HepG2 (cell line): ENCODE measurements around the gene VSIG2. TPM values are rescaled to one million over a fixed set of nuclear protein-coding genes. Genes with fewer than 3 reads are reported as not detected.

Experiments
- KAT8 ChIP-seq: IDR thresholded peaks from 2 replicates; pipeline ENCODE4 v1.6.1; 2016; ENCODE audit warnings: missing genetic modification reagents, missing compliant biosample characterization
- PHF8 ChIP-seq: sonication (generic); formaldehyde crosslinking; IDR thresholded peaks from 2 replicates; pipeline ENCODE4 v1.5.0; 2020; ENCODE audit warnings: missing genetic modification reagents
- RNF2 ChIP-seq: fragments of 450-650 bp; conservative IDR thresholded peaks from 2 replicates; pipeline ENCODE4 v1.6.1; 2016; ENCODE audit warnings: low read depth
- TCF7 ChIP-seq: sonication (generic); IDR thresholded peaks from 2 replicates; pipeline ENCODE4 v1.6.1; 2016; ENCODE audit warnings: antibody characterized with exemption, low read depth
- ZFX ChIP-seq: sonication (generic); formaldehyde crosslinking; IDR thresholded peaks from 2 replicates; pipeline ENCODE4 v1.4.0; 2020; ENCODE audit warnings: mild to moderate bottlenecking, low read depth, missing genetic modification reagents, moderate library complexity
- ZNF446 ChIP-seq: sonication (generic); formaldehyde crosslinking; IDR thresholded peaks from 2 replicates; pipeline ENCODE4 v1.5.0; 2020; ENCODE audit warnings: mild to moderate bottlenecking, missing genetic modification reagents
- ZNF549 ChIP-seq: sonication (generic); formaldehyde crosslinking; IDR thresholded peaks from 2 replicates; pipeline ENCODE4 v1.5.0; 2020; ENCODE audit warnings: missing genetic modification reagents
- ZNF614 ChIP-seq: IDR thresholded peaks from 2 replicates; pipeline ENCODE4 v1.6.1; 2018; ENCODE audit warnings: missing biosample characterization, missing genetic modification reagents, inconsistent platforms, borderline replicate concordance
- ZNF772 ChIP-seq: sonication (generic); formaldehyde crosslinking; IDR thresholded peaks from 2 replicates; pipeline ENCODE4 v1.5.0; 2020; ENCODE audit warnings: mild to moderate bottlenecking, missing genetic modification reagents
- ZNF776 ChIP-seq: sonication (generic); formaldehyde crosslinking; IDR thresholded peaks from 2 replicates; pipeline ENCODE4 v1.4.0; 2020; ENCODE audit warnings: mild to moderate bottlenecking, missing genetic modification reagents
- ZNF790 ChIP-seq: sonication (generic); formaldehyde crosslinking; IDR thresholded peaks from 2 replicates; pipeline ENCODE4 v1.8.0; 2022; ENCODE audit warnings: missing genetic modification reagents, mild to moderate bottlenecking, borderline replicate concordance
- polyA plus RNA-seq, 8 experiments: library from polyadenylated mRNA; depleted of rRNA in 3 of 8; stranded (reverse) in 7 of 8; unstranded in 1 of 8; fragments of >200 nt; fragmentation: Illumina TruSeq in 4 of 8; extraction: Trizol in 4 of 8; gene quantifications; 2 replicates each; pipeline versions ENCODE4 v1.2.1 to v1.2.3, GENCODE V29; 2011 to 2016; ENCODE audit warnings: low read depth in 4 of 8, missing spikeins in 1 of 8, mixed read lengths in 1 of 8; ENCODE audit not compliant: insufficient read depth in 1 of 8
- total RNA-seq, 5 experiments: library from RNA; depleted of rRNA; stranded (reverse); fragments of >200 nt; fragmentation: Illumina TruSeq; extraction: Trizol; gene quantifications; 2 replicates each; pipeline ENCODE4 v1.2.3, GENCODE V29; 2016; ENCODE audit warnings: low read depth in 1 of 5
- TF ChIP-seq, protein P1 (sequence below): sonication (generic); formaldehyde crosslinking; IDR thresholded peaks from 2 replicates; pipeline ENCODE4 v1.4.0; 2020; ENCODE audit warnings: missing genetic modification reagents, borderline replicate concordance
- TF ChIP-seq, protein P2 (sequence below): sonication (generic); formaldehyde crosslinking; IDR thresholded peaks from 2 replicates; pipeline ENCODE4 v1.4.0; 2020; ENCODE audit warnings: mild to moderate bottlenecking, missing genetic modification reagents
- TF ChIP-seq, protein P3 (sequence below): sonication (generic); formaldehyde crosslinking; conservative IDR thresholded peaks from 2 replicates; pipeline ENCODE4 v1.4.0; 2020; ENCODE audit warnings: missing genetic modification reagents
- TF ChIP-seq, protein P4 (sequence below): sonication (generic); formaldehyde crosslinking; IDR thresholded peaks from 2 replicates; pipeline ENCODE4 v1.8.0; 2022; ENCODE audit warnings: missing genetic modification reagents, mild to moderate bottlenecking, moderate library complexity, borderline replicate concordance

VSIG2 gene
- total and polyA plus RNA-seq, 2 of the 13 experiments (the other 11 are each of a cell fraction or from before 2014, with no cell fraction given) = 0.80 to 2.7 TPM

DNA sequence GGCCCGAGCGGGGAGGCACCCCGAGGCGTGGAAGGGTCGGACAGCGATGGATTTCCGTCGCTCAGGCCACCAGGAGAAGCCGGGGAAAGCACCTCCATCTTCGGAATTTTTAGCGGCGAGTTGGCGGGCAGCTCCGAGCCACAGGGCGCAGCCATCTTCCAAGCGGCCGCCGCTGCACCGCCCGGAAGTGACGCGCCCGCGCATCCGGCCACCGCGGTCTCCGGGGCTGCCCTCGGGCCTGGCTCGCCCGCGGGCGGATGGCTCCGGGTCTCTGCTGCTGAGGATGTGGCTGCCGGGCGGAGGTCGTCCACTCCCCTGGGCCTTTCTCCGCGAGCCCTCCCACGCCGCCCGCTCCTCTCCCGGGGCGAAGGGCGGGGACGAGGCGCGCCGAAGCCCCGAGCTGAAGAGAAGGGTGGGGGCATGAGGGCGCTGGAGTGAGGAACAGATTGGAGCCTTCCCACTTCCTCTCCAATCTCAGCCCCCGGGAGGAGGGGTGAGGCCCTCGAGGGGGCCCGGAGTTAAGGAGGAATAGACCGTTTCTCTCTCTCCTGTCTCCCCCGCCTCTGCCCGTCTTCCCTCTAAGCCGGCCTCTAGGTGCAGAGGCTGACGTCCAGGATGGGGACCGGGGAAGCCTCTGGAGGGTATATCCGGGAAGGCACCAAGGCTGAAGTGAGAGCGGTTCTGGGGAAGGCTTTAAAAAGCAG is 48.3 kb upstream of the VSIG2 start, which contains the start of gene MSANTD2 (continued):
- TF ChIP-seq ZFX = peak; percentile 98
- TF ChIP-seq PHF8 (CRISPR knock-in tag) = peak; percentile 99
- peak; percentile 62; the same call in 1 of the 2 replicates for TF ChIP-seq ZNF790 (CRISPR knock-in tag)
- TF ChIP-seq, protein P1, sequence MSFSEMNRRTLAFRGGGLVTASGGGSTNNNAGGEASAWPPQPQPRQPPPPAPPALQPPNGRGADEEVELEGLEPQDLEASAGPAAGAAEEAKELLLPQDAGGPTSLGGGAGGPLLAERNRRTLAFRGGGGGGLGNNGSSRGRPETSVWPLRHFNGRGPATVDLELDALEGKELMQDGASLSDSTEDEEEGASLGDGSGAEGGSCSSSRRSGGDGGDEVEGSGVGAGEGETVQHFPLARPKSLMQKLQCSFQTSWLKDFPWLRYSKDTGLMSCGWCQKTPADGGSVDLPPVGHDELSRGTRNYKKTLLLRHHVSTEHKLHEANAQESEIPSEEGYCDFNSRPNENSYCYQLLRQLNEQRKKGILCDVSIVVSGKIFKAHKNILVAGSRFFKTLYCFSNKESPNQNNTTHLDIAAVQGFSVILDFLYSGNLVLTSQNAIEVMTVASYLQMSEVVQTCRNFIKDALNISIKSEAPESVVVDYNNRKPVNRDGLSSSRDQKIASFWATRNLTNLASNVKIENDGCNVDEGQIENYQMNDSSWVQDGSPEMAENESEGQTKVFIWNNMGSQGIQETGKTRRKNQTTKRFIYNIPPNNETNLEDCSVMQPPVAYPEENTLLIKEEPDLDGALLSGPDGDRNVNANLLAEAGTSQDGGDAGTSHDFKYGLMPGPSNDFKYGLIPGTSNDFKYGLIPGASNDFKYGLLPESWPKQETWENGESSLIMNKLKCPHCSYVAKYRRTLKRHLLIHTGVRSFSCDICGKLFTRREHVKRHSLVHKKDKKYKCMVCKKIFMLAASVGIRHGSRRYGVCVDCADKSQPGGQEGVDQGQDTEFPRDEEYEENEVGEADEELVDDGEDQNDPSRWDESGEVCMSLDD (CRISPR knock-in tag) = no peak; the same call in 1 of the 2 replicates
- no peak for TF ChIP-seq ZNF614 (CRISPR knock-in tag)
- TF ChIP-seq KAT8 = peak; percentile 91
- TF ChIP-seq ZNF446 (CRISPR knock-in tag) = no peak
- TF ChIP-seq, protein P2, sequence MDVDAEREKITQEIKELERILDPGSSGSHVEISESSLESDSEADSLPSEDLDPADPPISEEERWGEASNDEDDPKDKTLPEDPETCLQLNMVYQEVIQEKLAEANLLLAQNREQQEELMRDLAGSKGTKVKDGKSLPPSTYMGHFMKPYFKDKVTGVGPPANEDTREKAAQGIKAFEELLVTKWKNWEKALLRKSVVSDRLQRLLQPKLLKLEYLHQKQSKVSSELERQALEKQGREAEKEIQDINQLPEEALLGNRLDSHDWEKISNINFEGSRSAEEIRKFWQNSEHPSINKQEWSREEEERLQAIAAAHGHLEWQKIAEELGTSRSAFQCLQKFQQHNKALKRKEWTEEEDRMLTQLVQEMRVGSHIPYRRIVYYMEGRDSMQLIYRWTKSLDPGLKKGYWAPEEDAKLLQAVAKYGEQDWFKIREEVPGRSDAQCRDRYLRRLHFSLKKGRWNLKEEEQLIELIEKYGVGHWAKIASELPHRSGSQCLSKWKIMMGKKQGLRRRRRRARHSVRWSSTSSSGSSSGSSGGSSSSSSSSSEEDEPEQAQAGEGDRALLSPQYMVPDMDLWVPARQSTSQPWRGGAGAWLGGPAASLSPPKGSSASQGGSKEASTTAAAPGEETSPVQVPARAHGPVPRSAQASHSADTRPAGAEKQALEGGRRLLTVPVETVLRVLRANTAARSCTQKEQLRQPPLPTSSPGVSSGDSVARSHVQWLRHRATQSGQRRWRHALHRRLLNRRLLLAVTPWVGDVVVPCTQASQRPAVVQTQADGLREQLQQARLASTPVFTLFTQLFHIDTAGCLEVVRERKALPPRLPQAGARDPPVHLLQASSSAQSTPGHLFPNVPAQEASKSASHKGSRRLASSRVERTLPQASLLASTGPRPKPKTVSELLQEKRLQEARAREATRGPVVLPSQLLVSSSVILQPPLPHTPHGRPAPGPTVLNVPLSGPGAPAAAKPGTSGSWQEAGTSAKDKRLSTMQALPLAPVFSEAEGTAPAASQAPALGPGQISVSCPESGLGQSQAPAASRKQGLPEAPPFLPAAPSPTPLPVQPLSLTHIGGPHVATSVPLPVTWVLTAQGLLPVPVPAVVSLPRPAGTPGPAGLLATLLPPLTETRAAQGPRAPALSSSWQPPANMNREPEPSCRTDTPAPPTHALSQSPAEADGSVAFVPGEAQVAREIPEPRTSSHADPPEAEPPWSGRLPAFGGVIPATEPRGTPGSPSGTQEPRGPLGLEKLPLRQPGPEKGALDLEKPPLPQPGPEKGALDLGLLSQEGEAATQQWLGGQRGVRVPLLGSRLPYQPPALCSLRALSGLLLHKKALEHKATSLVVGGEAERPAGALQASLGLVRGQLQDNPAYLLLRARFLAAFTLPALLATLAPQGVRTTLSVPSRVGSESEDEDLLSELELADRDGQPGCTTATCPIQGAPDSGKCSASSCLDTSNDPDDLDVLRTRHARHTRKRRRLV (CRISPR knock-in tag) = 0 out of 2 replicates have a peak, but pooled peaks have one; percentile 32
- TF ChIP-seq RNF2 = no peak
- no peak for TF ChIP-seq ZNF549
- TF ChIP-seq, protein P3, sequence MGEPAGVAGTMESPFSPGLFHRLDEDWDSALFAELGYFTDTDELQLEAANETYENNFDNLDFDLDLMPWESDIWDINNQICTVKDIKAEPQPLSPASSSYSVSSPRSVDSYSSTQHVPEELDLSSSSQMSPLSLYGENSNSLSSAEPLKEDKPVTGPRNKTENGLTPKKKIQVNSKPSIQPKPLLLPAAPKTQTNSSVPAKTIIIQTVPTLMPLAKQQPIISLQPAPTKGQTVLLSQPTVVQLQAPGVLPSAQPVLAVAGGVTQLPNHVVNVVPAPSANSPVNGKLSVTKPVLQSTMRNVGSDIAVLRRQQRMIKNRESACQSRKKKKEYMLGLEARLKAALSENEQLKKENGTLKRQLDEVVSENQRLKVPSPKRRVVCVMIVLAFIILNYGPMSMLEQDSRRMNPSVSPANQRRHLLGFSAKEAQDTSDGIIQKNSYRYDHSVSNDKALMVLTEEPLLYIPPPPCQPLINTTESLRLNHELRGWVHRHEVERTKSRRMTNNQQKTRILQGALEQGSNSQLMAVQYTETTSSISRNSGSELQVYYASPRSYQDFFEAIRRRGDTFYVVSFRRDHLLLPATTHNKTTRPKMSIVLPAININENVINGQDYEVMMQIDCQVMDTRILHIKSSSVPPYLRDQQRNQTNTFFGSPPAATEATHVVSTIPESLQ = no peak
- TF ChIP-seq TCF7 = no peak
- TF ChIP-seq ZNF776 = peak; percentile 43; the same call in 1 of the 2 replicates
- peak; percentile 65 for TF ChIP-seq ZNF772
- TF ChIP-seq, protein P4, sequence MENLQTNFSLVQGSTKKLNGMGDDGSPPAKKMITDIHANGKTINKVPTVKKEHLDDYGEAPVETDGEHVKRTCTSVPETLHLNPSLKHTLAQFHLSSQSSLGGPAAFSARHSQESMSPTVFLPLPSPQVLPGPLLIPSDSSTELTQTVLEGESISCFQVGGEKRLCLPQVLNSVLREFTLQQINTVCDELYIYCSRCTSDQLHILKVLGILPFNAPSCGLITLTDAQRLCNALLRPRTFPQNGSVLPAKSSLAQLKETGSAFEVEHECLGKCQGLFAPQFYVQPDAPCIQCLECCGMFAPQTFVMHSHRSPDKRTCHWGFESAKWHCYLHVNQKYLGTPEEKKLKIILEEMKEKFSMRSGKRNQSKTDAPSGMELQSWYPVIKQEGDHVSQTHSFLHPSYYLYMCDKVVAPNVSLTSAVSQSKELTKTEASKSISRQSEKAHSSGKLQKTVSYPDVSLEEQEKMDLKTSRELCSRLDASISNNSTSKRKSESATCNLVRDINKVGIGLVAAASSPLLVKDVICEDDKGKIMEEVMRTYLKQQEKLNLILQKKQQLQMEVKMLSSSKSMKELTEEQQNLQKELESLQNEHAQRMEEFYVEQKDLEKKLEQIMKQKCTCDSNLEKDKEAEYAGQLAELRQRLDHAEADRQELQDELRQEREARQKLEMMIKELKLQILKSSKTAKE (CRISPR knock-in tag) = no peak
